Measurements from ENCODE around the gene C4orf50.

DNA sequence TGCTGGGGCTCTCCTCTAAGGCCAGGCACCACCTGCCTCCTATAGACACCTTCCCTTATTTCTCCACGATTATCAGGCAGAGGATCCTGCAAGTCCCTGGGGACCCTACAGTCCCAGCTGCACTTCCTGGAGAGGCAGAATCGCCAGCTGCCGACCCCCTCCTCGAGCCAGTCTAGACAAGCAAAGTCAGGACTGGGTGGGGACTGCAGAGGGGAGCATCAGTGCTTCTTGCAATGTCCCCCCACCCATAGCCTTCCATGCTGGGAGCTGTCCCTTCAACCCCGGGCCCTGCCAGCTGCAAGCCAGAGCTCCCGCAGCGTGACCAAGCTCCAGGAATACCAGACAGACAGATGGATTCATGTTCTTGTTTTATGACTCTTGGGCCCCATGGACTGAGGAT is 124.0 kb downstream of the C4orf50 start:
- TF ChIP-seq, protein P1, sequence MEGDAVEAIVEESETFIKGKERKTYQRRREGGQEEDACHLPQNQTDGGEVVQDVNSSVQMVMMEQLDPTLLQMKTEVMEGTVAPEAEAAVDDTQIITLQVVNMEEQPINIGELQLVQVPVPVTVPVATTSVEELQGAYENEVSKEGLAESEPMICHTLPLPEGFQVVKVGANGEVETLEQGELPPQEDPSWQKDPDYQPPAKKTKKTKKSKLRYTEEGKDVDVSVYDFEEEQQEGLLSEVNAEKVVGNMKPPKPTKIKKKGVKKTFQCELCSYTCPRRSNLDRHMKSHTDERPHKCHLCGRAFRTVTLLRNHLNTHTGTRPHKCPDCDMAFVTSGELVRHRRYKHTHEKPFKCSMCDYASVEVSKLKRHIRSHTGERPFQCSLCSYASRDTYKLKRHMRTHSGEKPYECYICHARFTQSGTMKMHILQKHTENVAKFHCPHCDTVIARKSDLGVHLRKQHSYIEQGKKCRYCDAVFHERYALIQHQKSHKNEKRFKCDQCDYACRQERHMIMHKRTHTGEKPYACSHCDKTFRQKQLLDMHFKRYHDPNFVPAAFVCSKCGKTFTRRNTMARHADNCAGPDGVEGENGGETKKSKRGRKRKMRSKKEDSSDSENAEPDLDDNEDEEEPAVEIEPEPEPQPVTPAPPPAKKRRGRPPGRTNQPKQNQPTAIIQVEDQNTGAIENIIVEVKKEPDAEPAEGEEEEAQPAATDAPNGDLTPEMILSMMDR (IDR thresholded peaks at IDR 0.05; ENCODE audit: borderline replicate concordance, extremely low read depth, low read length, poor library complexity, severe bottlenecking), result no peak
- no peak for TF ChIP-seq EZH2 (IDR thresholded peaks at IDR 0.05; ENCODE audit: borderline replicate concordance, low read depth, low read length, severe bottlenecking)

All from DND-41 (cell line).